Measurements from ENCODE around the gene MBP.

DNA sequence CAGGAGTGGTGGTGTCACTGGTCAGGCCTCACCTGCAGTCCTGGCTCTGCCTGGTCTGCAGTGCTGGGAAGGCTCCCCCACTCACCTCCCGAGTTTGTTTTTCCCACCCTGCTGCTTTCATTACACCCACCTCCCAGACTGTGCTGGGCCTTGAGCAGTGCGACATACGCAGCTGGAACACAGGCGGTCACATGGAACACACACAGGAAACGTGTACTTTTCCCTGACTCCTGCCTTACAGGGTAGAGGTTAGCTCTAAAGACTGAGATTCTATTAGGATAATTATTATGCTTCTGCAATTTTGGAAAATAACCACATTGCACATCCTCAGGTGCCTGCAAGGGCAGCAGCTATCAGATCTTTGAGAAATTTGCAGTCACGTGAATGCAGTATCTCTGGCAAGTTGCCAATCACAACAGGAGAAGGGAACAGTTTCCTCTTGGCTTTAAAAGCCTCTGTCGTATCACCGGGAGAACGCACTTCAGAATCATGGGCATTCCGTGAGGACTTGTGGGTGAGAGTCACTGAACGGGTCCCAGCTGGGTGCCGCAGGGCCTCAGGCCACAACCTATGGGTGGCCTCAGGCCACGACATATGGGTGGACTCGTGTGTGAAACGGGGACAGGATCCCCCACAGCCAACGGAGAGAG, 173.8 kb downstream of the MBP start:
- TF ChIP-seq, protein P1, sequence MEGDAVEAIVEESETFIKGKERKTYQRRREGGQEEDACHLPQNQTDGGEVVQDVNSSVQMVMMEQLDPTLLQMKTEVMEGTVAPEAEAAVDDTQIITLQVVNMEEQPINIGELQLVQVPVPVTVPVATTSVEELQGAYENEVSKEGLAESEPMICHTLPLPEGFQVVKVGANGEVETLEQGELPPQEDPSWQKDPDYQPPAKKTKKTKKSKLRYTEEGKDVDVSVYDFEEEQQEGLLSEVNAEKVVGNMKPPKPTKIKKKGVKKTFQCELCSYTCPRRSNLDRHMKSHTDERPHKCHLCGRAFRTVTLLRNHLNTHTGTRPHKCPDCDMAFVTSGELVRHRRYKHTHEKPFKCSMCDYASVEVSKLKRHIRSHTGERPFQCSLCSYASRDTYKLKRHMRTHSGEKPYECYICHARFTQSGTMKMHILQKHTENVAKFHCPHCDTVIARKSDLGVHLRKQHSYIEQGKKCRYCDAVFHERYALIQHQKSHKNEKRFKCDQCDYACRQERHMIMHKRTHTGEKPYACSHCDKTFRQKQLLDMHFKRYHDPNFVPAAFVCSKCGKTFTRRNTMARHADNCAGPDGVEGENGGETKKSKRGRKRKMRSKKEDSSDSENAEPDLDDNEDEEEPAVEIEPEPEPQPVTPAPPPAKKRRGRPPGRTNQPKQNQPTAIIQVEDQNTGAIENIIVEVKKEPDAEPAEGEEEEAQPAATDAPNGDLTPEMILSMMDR (IDR thresholded peaks at IDR 0.05; ENCODE audit: insufficient read depth, low read length) = no peak
- no peak for TF ChIP-seq POLR2AphosphoS5 (IDR thresholded peaks at IDR 0.05; ENCODE audit: low read depth)
- TF ChIP-seq GABPA (IDR thresholded peaks at IDR 0.05; ENCODE audit: low read depth) = no peak
- TF ChIP-seq, protein P2, sequence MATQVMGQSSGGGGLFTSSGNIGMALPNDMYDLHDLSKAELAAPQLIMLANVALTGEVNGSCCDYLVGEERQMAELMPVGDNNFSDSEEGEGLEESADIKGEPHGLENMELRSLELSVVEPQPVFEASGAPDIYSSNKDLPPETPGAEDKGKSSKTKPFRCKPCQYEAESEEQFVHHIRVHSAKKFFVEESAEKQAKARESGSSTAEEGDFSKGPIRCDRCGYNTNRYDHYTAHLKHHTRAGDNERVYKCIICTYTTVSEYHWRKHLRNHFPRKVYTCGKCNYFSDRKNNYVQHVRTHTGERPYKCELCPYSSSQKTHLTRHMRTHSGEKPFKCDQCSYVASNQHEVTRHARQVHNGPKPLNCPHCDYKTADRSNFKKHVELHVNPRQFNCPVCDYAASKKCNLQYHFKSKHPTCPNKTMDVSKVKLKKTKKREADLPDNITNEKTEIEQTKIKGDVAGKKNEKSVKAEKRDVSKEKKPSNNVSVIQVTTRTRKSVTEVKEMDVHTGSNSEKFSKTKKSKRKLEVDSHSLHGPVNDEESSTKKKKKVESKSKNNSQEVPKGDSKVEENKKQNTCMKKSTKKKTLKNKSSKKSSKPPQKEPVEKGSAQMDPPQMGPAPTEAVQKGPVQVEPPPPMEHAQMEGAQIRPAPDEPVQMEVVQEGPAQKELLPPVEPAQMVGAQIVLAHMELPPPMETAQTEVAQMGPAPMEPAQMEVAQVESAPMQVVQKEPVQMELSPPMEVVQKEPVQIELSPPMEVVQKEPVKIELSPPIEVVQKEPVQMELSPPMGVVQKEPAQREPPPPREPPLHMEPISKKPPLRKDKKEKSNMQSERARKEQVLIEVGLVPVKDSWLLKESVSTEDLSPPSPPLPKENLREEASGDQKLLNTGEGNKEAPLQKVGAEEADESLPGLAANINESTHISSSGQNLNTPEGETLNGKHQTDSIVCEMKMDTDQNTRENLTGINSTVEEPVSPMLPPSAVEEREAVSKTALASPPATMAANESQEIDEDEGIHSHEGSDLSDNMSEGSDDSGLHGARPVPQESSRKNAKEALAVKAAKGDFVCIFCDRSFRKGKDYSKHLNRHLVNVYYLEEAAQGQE (IDR thresholded peaks at IDR 0.05; ENCODE audit: insufficient replicate concordance, low read depth) = no peak
- no peak for TF ChIP-seq SPI1 (IDR thresholded peaks at IDR 0.05; ENCODE audit: borderline replicate concordance, low read depth)

Data from HL-60 (cell line).